ENCODE data around the gene BCAM.

GRCh38 chr19:44839276-44839675 lies 30.4 kb downstream of the BCAM start:
- no peak for TF ChIP-seq POLR2AphosphoS5 (IDR thresholded peaks at IDR 0.05)
- no peak for TF ChIP-seq POLR2A (IDR thresholded peaks at IDR 0.05)
